ENCODE results near the gene RAB4A. TPM values are rescaled to one million over a fixed set of nuclear protein-coding genes. Genes with fewer than 3 reads are reported as not detected.

Gene RAB4A, protein sequence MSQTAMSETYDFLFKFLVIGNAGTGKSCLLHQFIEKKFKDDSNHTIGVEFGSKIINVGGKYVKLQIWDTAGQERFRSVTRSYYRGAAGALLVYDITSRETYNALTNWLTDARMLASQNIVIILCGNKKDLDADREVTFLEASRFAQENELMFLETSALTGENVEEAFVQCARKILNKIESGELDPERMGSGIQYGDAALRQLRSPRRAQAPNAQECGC
- 10 to 100 TPM; 27.5 to 47.8 (median 42.1) TPM for total RNA-seq

DNA sequence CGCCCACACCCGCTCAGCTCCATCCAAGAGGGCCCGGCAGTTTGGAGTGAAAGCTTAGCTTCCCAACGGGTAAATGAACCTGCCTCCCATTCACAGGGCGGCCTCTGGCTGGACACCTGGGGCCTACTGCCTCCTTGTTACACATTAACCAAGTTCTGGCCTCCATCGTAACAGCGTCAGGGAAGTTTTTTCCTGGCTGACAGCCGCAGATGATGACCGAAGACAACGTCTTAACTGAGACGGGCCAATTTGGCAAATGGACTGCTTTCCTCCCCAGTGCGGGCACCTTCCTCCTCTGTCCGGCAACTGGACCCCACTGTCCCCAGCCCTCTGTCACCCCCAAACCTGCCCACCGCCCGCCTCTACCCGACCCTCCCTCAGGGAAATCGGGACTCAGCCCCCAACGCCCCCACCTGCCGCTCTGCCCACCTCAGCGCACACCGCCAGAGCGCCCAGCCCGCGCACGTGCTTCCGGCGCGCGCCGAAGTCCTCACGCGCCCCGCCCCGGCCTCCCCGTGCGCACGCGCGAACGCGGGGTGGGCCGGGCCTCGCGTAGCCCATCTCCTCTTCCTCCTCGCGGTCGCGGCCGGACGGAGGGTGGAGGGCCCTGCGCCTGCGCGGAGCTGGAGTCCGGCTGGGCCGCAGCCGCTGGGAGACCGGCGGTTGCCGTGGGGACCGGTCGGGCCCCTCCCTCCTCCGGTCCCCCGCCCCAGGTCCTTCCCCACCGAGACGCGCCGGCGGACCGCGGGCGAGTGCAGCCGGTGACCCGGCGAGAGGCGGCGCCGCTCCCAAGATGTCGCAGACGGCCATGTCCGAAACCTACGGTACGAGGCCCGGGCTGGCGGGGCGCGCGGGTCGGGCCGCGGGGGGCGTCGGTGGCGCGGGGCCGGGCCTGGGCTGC lies at the start of gene RAB4A:
TSS of gene RAB4A (plus strand) at position 565 of the 901 bp plus-strand sequence. CDS start at position 794, 229 bp downstream.
- H3K36me3 ChIP-seq: no peaks in the 10 kb centered on the region
- H3K9me3 ChIP-seq: peaks cover 4% of the 10 kb centered on the region in 2 donors
- no peaks in the 10 kb centered on the region for H3K27me3 ChIP-seq
- intact Hi-C loops (cut with DNase I; ENCODE audit: low total_unique reads): no loop called here
- TF ChIP-seq, protein P1, sequence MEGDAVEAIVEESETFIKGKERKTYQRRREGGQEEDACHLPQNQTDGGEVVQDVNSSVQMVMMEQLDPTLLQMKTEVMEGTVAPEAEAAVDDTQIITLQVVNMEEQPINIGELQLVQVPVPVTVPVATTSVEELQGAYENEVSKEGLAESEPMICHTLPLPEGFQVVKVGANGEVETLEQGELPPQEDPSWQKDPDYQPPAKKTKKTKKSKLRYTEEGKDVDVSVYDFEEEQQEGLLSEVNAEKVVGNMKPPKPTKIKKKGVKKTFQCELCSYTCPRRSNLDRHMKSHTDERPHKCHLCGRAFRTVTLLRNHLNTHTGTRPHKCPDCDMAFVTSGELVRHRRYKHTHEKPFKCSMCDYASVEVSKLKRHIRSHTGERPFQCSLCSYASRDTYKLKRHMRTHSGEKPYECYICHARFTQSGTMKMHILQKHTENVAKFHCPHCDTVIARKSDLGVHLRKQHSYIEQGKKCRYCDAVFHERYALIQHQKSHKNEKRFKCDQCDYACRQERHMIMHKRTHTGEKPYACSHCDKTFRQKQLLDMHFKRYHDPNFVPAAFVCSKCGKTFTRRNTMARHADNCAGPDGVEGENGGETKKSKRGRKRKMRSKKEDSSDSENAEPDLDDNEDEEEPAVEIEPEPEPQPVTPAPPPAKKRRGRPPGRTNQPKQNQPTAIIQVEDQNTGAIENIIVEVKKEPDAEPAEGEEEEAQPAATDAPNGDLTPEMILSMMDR (IDR thresholded peaks at IDR 0.05): no peak
- TF ChIP-seq POLR2A (IDR thresholded peaks at IDR 0.05): no peak
- TF ChIP-seq POLR2AphosphoS5 (IDR thresholded peaks at IDR 0.05): peak; percentile 27 to 79 (median 58)
- peaks cover 3 to 6% of the 10 kb centered on the region in 2 donors for H3K4me1 ChIP-seq
- DNase-seq (ENCODE audit: low spot score in 2 of 2): peak; percentile 77 to 80
- H3K27ac ChIP-seq: peak within 1 kb of the TSS; percentile 90 to 91
- H3K4me3 ChIP-seq: peak within 1 kb of the TSS; percentile 71 to 83 (median 78)

DNA sequence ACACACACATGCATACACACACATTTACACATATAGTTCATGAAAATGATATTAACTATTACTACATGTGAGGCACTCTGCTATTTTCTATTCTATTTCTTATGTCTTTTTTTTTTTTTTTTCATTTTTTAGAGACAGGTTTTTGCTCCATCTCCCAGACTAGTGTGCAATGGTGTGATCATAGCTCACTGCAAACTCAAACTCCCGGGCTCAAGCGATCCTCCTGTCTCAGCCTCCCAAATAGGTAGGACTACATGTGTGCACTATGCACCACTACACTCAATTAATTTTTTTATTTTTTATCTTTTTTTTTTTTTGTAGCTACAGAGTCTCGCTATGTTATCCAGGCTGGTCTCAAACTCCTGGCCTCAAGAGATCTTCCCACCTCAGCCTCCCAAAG lies 48.8 kb upstream of the RAB4A start:
- DNase-seq (ENCODE audit: low spot score in 2 of 2): no peak
- Histone ChIP-seq H3K36me3 (no peaks in the 10 kb centered on the region), H3K27me3 (no peaks in the 10 kb centered on the region), H3K9me3 (no peaks in the 10 kb centered on the region), H3K4me3 (no peak overlapping the region), H3K4me1 (peaks cover 0 to 16% of the 10 kb centered on the region in 2 donors), H3K27ac (peak overlapping the region; percentile 89 to 91)
- intact Hi-C loops (cut with DNase I; ENCODE audit: low total_unique reads): no loop called here
- TF ChIP-seq, protein P1 (IDR thresholded peaks at IDR 0.05): no peak

DNA sequence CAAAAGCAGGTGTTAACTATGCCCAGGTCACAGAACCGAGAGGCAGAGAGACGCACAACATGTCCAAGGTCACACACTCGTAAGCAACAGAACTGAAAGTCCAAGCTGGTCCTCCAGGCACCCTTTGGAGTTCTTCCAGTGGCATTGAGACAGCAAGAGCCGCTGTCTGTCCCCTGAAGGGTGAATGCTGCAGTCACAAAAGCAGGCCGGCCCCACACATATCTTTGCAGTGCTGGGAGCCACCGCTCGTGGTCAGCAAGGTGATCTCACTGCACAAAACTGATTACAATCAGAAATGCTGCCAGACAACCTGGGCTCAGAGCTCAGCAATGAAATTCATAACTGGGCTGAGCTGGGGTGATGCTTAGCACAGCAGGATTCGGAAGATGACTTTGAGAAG lies 47.4 kb upstream of the RAB4A start:
- Histone ChIP-seq H3K9me3 (no peaks in the 10 kb centered on the region), H3K36me3 (no peaks in the 10 kb centered on the region), H3K4me3 (no peak overlapping the region), H3K27ac (peak overlapping the region; percentile 50 to 91), H3K4me1 (peaks cover 0 to 16% of the 10 kb centered on the region in 2 donors), H3K27me3 (no peaks in the 10 kb centered on the region)
- peak in 1 of 2 donors; percentile 61 for DNase-seq (ENCODE audit: low spot score in 2 of 2)
- intact Hi-C loops (cut with DNase I; ENCODE audit: low total_unique reads): no loop called here
- TF ChIP-seq, protein P1 (IDR thresholded peaks at IDR 0.05): no peak
- TF ChIP-seq POLR2AphosphoS5 (IDR thresholded peaks at IDR 0.05) (no peak), POLR2A (IDR thresholded peaks at IDR 0.05) (no peak)

DNA sequence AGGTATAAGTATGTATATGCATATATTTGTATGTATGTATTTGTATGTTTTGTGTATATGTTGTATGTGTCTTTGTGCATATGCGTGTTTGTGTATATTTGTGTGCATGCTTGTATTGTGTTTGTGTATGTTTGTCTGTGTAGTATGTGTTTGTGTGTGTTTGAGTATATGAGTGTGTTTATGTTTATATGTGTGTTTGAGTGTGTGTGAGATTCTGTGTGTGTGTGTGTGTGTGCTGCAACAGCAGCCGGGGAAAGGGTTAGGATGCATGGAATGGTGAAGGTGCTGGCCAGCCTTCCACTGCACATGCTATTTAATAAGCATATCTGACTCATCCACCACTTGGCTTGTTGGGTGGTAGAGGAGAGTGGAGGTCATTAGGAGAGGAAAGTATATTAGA lies 46.6 kb upstream of the RAB4A start:
- intact Hi-C loops (cut with DNase I; ENCODE audit: low total_unique reads): no loop called here

More for the DNA sequence above, 46.6 kb upstream of the RAB4A start:
- no peak overlapping the region for H3K4me3 ChIP-seq
- no peaks in the 10 kb centered on the region for H3K27me3 ChIP-seq
- no peaks in the 10 kb centered on the region for H3K9me3 ChIP-seq
- H3K36me3 ChIP-seq: no peaks in the 10 kb centered on the region
- no peak for DNase-seq (ENCODE audit: low spot score in 2 of 2)
- TF ChIP-seq, protein P1 (IDR thresholded peaks at IDR 0.05): no peak
- H3K27ac ChIP-seq: peak overlapping the region in 1 of 2 donors; percentile 96
- H3K4me1 ChIP-seq: peaks cover 0 to 16% of the 10 kb centered on the region in 2 donors

All from breast epithelium (tissue), 4 donors.